Measurements from ENCODE around the gene PDE3B.
"Not testable (repeated sequence)": the region's sequence is repeated elsewhere in the genome, so short reads cannot be mapped to it uniquely, and the experiment has no call there.

Gene PDE3B

GRCh38 chr11:14643697-14644225, at the start of gene PDE3B:
Gene PDE3B (plus strand): TSS chr11:14643804. CDS start chr11:14644076, 272 bp downstream.
- peak; percentile 51 for DNase-seq

- not testable (repeated sequence) for DNase-seq
Measured at GRCh38 chr11:14595261-14595660, 48.3 kb upstream of the PDE3B start.

GRCh38 chr11:14607713-14608112, 35.9 kb upstream of the PDE3B start:
- DNase-seq = no peak

- no peak for DNase-seq
Measured at GRCh38 chr11:14609902-14610301, 33.7 kb upstream of the PDE3B start.

GRCh38 chr11:14611939-14612338, 31.7 kb upstream of the PDE3B start:
- DNase-seq = no peak

GRCh38 chr11:14612694-14613093, 30.9 kb upstream of the PDE3B start:
- DNase-seq = no peak

- DNase-seq = no peak
Measured at GRCh38 chr11:14614091-14614622, 29.4 kb upstream of the PDE3B start.

- no peak for DNase-seq
Measured at GRCh38 chr11:14617241-14618027, 26.2 kb upstream of the PDE3B start.

- DNase-seq = no peak
Measured at GRCh38 chr11:14618060-14618459, 25.5 kb upstream of the PDE3B start.

GRCh38 chr11:14619603-14620531, 23.7 kb upstream of the PDE3B start:
- no peak for DNase-seq

GRCh38 chr11:14622223-14622954, 21.2 kb upstream of the PDE3B start:
- no peak for DNase-seq

GRCh38 chr11:14623036-14623435, 20.6 kb upstream of the PDE3B start:
- no peak for DNase-seq

GRCh38 chr11:14625586-14626205, 17.9 kb upstream of the PDE3B start:
- DNase-seq = no peak

- DNase-seq = no peak
Measured at GRCh38 chr11:14626650-14627049, 17.0 kb upstream of the PDE3B start.

- DNase-seq = not testable (repeated sequence)
Measured at GRCh38 chr11:14633506-14634224, 9.9 kb upstream of the PDE3B start.

- no peak for DNase-seq
Measured at GRCh38 chr11:14634813-14635212, 8.8 kb upstream of the PDE3B start.

- DNase-seq = no peak
Measured at GRCh38 chr11:14635546-14635945, 8.1 kb upstream of the PDE3B start.

- DNase-seq = no peak
Measured at GRCh38 chr11:14636119-14636518, 7.5 kb upstream of the PDE3B start.

GRCh38 chr11:14637868-14638409, 5.7 kb upstream of the PDE3B start:
- no peak for DNase-seq

GRCh38 chr11:14638561-14638960, 5.0 kb upstream of the PDE3B start:
- no peak for DNase-seq

- DNase-seq = no peak
Measured at GRCh38 chr11:14641801-14642200, 1.8 kb upstream of the PDE3B start.

All from NCI-H1694 (cell line).